ENCODE measurements around the gene PIK3R1.

The PIK3R1 gene

DNA sequence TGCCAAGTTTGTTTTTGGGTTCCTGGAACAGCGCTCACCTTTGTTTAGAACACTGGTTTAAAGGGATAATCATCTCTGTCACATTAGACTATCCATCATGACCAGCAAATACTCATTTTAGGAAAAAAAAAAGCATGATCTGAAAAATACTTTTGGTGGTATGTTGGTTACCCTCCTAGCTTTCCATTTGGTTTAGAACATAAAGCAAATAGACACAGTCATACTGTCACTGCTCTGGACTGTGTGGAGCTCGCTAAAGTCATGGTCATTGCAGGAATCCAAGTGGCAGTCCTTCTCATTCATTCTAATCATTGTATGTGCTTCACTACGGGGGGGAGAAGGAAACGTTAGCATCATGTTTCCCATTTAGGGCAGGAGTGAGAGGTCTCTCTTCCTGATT, 83.5 kb downstream of the PIK3R1 start:
- DNase-seq = no peak

GRCh38 chr5:68299575-68299974, 84.0 kb downstream of the PIK3R1 start:
- no peak for DNase-seq

- DNase-seq = no peak
Measured at GRCh38 chr5:68303038-68303738, 87.6 kb downstream of the PIK3R1 start.

- no peak for DNase-seq
Measured at GRCh38 chr5:68303754-68304420, 88.3 kb downstream of the PIK3R1 start.

GRCh38 chr5:68304421-68305052, 89.0 kb downstream of the PIK3R1 start:
- DNase-seq = no peak

- no peak for DNase-seq
Measured at GRCh38 chr5:68305223-68305870, 89.8 kb downstream of the PIK3R1 start.

DNA sequence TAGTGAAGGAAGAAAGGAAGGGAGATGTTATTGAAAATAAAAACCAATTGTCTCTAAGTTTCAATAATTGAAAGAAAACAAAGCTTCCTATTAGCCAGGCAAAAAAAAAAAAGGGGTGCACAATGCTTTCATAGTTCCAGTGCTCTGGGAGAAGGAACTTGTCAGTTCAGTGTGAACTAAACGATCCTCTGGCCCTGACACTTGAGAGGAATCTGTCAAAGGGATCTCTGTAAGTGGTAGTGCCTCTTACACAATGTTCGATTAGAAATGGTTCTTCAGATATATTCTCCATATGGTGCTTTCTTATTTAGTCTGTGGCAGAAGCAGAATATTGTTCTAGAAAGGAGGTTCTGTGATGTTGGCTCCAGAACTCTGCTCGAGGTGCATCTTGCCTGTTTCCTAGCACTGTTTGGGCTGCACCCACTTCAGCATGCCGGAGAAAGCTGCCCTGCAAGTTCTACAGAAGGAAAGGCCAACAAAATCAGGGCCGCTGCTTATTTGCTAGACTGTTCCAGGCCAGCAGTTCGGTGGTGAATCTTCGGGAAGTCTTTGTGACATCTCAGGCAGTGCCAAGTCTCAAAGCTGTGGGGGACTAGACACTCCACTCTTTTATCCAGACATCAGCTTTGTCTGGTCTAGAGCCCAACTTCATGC, 90.9 kb downstream of the PIK3R1 start:
- no peak for DNase-seq

DNA sequence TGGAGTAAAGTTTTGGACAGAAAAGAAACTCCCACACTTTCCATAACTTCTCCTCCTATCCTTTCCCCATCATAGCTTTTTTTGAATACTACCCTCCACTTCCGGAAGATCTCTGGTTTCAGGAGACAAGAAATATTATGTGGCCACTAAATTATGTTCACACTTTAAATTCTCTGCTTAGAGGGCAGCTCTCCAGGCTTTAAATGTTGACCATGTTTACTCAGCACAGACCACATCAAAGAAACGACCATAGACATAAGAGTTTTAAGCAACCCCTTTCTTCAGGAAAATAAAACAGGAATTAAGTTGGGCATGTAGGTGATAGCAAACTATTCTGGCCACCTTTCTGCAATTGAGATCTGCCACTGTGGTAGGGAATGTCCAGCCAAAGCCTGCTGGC, 97.8 kb downstream of the PIK3R1 start:
- no peak for DNase-seq

- DNase-seq = no peak
Measured at GRCh38 chr5:68314465-68314864, 98.9 kb downstream of the PIK3R1 start.

GRCh38 chr5:68315679-68316271, 100.2 kb downstream of the PIK3R1 start:
- DNase-seq = no peak

GRCh38 chr5:68316469-68316868, 100.9 kb downstream of the PIK3R1 start:
- DNase-seq = no peak

- DNase-seq = no peak
Measured at GRCh38 chr5:68317646-68318045, 102.1 kb downstream of the PIK3R1 start.

GRCh38 chr5:68318955-68319705, 103.6 kb downstream of the PIK3R1 start:
- no peak for DNase-seq

GRCh38 chr5:68319706-68320412, 104.3 kb downstream of the PIK3R1 start:
- no peak for DNase-seq

- no peak for DNase-seq
Measured at GRCh38 chr5:68320413-68320986, 104.9 kb downstream of the PIK3R1 start.

DNA sequence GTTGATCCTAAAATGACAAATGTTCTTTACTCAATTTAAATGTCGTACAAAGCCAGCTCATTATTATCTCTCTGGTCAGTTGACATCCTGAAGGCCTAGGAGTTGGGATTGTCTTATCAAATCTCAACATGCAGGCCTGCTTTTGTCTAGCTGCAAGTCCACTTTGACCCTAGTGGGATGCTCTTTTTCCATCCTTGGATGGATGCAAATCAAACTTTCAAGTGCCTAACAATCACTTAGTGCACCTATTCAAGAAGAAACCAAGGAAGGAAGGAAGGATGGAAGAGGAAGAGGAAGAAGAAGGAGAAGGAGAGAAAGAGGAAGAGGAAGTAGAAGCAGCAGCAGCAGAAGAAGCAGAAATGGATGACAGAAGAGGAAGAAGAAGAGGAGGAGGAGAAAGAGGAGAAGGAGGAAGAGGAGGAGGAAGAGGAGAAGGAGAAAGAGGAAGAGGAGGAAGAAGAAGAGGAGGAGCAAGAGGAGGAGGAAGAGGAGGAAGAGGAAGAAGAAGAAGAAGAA, 109.6 kb downstream of the PIK3R1 start:
- DNase-seq = no peak

GRCh38 chr5:68329554-68330255, 114.1 kb downstream of the PIK3R1 start:
- DNase-seq = no peak

DNA sequence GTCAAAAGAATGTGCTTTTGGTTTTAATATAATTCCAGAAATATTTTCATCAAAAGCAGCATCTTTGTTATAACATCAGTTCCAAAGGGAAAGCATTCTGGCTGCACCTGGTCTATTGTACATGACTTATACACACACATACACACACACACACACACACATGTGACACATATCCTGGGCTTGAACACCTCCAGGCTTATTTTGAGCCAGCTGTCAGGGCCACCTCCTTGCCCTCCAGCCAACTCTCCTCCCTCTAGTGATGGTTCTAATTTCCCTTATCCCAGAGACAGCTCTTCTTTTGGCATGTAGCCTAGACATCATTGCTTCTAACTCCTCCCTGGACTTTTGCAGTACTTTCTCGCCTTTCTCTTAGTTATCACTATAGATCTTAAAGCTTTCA, 115.0 kb downstream of the PIK3R1 start:
- no peak for DNase-seq

DNA sequence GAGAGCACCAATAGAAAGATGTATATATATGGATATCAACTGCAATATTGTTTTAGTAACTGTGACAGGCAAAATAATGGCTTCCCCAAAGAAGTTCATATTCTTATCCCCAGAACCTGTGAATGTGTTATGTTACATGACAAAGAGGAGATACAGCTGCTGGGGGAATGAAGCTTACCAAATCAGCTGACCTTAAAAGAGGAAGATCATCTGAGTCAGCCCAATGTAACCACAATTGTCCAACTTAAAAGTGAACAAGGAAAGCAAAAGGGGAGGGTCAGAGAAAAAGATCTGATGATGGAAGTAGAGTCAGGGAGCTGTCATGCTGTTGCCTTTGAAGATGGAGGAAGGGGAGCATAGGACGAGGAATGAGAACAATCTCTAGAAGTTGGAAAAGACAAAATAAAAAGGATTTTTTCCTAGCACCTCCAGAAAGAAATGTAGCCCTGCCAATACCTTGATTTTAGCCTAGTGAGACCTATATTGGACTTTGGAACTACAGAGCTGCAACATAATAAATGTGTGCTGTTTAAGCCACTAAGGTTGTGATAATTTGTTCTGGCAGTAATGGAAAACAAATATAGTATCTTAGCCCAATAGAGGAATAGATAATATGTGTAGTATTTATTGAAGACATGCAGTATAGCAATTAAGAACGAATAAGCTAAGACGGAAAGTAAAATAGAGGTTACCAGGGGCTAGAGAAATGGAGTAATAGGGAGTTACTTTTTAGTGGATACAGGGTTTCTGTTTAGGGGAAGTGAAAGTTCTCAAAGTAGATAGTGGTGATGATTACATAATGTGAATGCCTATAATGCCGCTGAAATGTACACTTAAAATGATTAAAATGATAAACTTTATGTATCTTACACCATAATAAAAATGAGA, 115.9 kb downstream of the PIK3R1 start:
- DNase-seq = peak; percentile 66 to 73
